ENCODE measurements around the gene NDUFA3.

Gene NDUFA3

DNA sequence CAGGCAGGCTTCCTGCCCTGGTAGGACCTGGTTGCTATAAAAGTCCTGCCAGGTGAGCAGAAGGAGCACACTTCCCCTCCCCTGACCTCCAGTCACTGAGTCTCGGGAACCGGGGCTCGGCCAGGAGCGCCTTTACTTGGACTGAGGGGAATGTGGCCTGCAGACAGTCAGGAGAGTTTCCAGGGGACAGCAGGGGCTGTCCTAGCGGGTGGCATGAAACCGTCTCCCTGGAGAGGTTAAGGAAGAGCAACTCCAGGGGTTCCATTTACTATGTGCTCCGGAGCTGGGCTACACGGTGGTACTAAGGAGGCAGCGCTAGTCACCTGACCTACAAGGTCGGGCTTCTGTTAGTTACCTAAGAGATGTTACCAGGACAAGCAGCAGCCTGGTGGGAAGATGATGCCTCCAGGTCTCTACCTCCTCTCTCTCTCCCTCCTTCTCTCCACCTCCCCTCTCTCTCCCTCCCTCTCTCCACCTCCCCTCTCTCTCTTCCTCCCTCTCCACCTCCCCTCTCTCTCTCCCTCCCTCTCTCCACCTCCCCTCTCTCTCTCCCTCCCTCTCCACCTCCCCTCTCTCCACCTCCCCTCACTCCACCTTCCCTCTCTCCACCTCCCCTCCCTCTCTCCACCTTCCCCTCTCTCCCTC lies 30.8 kb downstream of the NDUFA3 start:
- TF ChIP-seq CTCF (IDR thresholded peaks at IDR 0.05; ENCODE audit: control insufficient read depth, extremely low read depth, insufficient read depth): no peak
- DNase-seq (ENCODE audit: low read depth): no peak
- H3K4me3 ChIP-seq (ENCODE audit: low read depth, low read length): no peak overlapping the region

GRCh38 chr19:54133957-54134590 lies 31.4 kb downstream of the NDUFA3 start:
- no peak for TF ChIP-seq CTCF (IDR thresholded peaks at IDR 0.05; ENCODE audit: control insufficient read depth, extremely low read depth, insufficient read depth)
- no peak overlapping the region for H3K4me3 ChIP-seq (ENCODE audit: low read depth, low read length)
- DNase-seq (ENCODE audit: low read depth): no peak

- DNase-seq (ENCODE audit: low read depth): no peak
- peak overlapping the region; percentile 70 for H3K4me3 ChIP-seq (ENCODE audit: low read depth, low read length)
- no peak for TF ChIP-seq CTCF (IDR thresholded peaks at IDR 0.05; ENCODE audit: control insufficient read depth, extremely low read depth, insufficient read depth)
These were observed 33.6 kb downstream of the NDUFA3 start for GRCh38 chr19:54136086-54136863.

GRCh38 chr19:54136864-54137698 lies 34.4 kb downstream of the NDUFA3 start:
- no peak for TF ChIP-seq CTCF (IDR thresholded peaks at IDR 0.05; ENCODE audit: control insufficient read depth, extremely low read depth, insufficient read depth)
- H3K4me3 ChIP-seq (ENCODE audit: low read depth, low read length): peak overlapping the region; percentile 70
- peak; percentile 100 for DNase-seq (ENCODE audit: low read depth)

GRCh38 chr19:54137699-54138488 lies 35.2 kb downstream of the NDUFA3 start, which contains the start of gene CNOT3:
TSS of gene CNOT3 (plus strand) at chr19:54137762. CDS start at chr19:54142979, 5,217 bp downstream.
- no peak for DNase-seq (ENCODE audit: low read depth)
- peak within 1 kb of the TSS; percentile 70 for H3K4me3 ChIP-seq (ENCODE audit: low read depth, low read length)
- no peak for TF ChIP-seq CTCF (IDR thresholded peaks at IDR 0.05; ENCODE audit: control insufficient read depth, extremely low read depth, insufficient read depth)

All from LNCaP clone FGC (cell line).